Skeletal muscle cell (primary cell): ENCODE data around the gene GSDME.

Experiments used
- DNase-seq: peaks from one replicate; pipeline ENCODE4 v3.0.0-alpha.2; 2010; ENCODE audit warnings: low read depth
- H3K4me3 ChIP-seq: 2 replicates; pipeline ENCODE4 v1.5.1; 2011; ENCODE audit warnings: low read depth, mild to moderate bottlenecking, control low read depth, low read length, moderate library complexity

The GSDME gene

DNA sequence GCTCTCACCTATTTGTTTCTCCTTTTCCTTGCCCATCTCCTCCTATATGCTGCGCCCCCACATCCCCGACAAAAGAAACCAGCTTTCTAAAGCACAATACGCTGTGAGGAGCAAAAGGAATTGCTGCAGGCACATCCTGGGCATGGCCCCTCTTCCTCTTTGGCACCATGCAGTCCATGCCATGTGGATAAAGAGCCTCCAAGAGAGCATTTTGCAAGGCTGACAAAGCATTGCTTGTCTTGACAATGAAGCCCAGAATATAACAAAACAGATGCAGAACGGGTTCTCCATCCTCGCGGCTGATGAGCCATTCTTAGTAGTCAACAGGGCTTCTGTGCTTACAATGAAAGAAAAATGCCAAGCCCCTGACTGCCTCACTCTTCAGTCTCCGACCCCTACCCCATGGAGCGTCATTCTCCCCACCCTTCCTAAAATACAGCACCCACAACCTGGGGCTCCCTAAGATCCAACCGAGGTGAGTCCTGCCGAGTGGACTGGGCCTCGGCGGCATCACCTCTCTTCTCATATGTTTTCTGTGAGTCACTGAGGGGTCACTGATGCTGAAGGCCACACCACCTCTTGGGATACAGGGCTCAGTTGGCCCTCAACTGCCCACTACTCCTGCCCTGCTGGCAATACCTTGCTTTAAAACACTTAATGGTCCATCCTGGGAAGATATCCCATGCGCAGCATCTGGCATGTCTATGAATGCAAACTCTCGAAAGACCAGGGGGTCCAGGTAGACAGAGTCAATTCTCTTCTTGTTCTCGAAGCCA lies 47.5 kb downstream of the GSDME start:
- H3K4me3 ChIP-seq: no peak overlapping the region
- no peak for DNase-seq

DNA sequence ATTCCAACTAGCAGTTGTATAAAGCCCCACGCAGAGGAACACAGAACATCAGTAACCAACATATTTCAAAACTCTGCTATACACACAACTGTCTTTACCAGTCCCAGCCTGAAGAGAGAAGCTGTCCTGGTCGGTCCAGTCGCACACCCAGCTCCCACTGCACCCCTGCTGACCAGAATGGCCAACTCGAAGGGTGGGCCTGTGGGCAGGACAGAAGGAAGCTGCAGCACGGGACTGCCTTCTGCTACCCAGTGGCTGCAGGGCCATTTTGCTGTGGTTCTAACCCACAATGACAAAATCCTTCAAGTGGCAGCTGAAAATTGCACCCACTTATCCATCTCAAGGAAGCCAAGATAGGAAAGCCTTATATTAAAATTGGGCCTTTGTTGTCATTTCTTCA lies 48.2 kb downstream of the GSDME start:
- no peak overlapping the region for H3K4me3 ChIP-seq
- DNase-seq: no peak

DNA sequence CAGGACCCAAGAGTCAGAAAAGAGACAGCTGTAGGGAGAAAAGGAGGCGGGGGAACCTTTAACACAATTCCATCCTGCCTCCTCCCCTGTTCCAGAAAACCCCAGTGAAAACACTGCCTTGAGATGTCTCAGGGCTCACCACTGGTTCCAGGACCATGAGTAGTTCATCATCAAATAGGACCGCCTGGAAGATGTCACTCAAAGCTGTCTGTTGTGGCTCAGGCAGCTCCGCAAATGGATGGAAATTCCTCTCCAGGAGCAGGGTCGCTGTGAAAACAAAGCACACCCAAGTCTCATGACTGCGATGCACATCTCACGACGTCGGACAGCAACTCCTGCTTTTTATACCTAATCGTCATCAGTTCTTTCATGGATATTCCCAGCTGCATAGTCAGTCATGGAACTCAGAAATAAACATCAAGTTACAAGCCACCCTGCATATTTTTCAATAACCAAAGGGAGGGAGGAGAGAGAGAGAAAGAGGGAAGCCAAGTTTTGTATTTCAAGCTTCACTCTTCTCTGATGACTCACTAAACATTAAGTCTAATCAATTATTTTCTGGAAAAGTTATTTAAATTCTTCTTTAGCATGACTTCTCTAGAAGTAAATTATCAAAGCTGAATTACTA lies 49.2 kb downstream of the GSDME start:
- no peak overlapping the region for H3K4me3 ChIP-seq
- no peak for DNase-seq

DNA sequence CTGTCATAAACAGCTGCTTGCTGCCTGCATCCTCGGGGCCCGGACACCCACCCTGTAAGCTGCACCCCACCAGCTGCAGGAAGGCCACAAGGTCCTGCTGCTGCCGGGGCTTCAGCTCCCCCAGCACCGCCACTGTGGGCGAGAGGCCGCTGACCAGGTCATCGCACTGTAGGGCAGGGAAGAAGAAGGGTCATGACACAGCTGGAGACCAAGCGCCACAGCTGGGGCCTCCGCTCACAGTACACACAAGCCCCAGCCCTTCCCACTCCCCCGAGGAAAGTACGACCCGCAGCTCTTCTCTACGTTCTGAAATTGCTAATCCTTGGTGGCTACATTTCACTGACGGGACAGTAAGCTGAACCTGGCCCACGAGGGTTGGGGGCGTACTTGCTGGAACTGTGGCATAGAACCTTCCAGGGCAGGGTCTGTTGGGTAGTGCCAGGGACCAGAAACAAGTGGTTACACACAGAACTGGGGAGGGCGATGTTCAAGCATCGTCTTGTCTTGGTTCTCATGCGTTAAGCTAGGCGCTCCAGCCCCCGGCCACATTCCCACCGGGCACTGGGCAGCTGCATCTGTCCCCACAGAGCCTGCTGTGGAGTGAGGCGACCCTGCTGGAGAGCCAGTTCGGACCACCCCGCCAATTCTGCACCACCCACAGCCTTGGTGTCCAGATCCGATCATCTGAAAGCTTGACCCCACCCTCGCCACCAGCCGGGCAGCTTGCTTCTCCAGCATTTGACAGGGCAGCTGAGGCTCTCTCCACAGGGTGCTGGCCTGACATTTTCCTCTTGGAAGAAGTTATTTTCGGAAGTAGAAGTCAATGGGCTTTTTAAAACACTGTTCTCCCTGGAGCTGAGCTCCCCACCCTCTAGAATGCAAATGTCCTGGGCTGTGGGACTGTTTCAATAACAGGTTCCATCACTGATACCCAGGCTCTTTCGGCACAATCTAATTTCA lies 50.8 kb downstream of the GSDME start:
- H3K4me3 ChIP-seq: no peak overlapping the region
- no peak for DNase-seq

DNA sequence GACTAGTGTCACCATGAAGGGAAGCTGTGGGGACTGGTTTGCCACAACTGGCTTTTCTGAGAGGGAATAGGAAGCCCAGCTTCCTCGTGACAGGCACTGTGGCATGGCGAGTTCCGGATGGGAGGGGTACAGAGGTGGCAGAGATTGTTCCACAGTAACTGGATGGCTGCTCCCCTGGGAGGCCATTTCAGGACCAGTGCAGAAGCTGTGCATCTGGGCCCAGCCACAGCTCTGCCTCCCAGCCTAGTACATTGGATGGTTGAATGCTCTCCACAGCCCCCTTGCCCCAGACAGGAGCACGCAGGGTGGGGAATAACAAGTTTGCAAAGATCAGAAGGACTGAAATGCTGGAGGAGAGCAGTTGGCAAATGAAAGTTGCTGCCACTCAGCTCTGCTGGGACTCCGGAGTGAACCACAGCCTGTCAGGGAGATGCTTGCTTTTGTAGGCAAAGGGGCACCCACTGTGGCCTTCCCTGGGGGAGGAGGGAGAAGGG lies 51.8 kb downstream of the GSDME start:
- no peak for DNase-seq
- H3K4me3 ChIP-seq: no peak overlapping the region

DNA sequence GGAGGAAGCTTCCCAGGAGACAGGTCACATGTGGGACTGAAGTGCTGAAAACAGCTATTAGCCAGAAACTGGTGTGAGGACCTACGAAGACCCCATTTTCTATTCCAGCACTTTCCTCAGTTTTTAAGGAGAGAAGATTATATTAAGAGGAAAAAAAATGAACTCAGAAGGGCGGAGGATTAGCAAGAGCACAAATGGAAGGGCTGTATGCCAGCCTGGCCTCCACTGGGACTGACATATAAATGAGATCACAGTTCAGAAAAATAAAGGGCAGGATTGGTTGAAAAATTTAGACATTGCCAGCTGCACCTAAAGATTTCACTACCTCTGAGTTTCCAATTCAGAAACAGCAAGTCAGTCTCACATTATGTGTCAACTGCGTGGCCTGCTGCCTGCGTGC lies 53.0 kb downstream of the GSDME start:
- no peak for DNase-seq
- no peak overlapping the region for H3K4me3 ChIP-seq

DNA sequence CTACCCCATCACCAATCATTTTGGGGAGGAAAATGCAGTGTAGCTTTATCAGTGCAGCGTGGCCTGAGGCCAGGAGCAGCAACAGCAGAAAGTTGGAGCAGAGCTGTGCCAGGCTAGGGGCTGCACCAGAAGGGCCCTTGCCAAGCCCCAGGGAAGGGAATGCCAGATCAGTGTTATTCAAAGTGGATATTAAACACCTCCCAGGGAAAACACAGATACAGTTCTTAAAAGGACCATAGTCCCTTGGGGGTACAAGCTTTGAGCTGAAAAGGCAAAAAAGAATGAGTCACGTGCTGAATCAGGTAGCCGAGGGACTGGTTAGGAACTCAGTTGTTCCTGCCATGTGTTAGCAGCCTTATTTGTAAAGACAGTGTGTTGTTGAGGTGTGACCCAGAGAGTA lies 54.0 kb downstream of the GSDME start:
- no peak overlapping the region for H3K4me3 ChIP-seq
- peak; percentile 36 for DNase-seq

DNA sequence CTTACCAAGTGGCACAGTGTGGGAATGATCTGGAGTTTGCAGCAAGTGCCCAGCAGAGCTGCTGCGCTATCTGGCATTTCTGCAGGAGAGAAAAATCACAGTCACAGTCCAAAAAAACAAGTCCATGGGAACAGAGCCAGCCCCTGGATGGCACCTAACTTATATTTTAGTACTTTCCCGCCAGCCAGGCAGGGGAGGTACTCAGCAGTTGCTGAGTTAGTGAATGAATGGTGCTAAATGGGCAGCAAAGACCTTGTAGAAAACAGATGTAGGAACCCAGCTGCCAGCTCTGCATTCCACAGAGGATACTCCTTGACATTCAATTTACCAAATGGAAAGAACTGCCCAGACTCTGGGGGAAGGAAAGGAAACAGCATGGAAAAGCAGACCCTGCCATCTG lies 54.5 kb downstream of the GSDME start:
- H3K4me3 ChIP-seq: no peak overlapping the region
- DNase-seq: no peak

DNA sequence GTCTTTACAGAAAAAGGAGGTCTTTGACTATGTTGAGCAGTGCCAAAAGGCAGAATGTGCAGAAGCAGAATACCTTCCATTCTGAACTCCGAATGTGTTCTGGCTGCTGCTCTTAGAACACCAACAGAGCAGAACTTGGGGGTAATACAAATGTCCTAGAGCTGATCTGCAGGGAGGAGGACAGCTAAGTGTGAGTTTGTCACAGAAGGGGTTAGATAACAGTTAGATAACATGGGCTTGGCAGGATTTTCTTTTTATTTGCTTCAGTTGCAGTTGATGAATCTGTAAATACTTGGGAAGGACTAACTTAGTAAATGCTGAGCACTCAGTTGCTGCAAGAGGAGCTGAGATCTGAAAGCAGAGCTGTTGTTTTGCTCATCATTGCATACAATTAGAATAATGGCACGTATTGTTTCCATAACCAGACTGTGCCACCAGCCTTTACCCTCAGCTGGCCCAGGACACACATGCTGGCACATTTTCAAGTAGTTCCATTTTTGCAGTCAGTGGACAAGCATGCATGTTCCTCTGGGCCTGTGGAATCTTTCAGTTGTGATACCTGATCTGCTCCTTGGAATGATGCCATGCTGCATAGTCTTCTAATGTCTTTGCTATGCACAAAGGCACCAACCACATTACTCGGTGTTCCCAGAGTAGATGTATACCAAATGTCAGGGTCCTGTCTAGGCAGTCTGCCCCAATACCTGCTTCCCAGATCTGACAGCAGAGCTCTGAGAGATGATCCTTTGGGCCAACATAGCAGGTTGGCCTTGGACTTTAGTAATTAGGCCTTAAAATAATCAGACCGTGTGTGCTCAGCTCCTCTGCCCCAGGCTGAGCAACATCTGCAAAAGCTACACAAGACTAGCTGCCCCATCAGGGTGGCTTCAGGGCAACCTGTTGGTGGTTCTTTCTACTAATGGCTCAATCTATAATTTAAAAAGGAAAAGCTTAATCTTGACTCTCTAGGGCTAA lies 55.7 kb downstream of the GSDME start:
- no peak overlapping the region for H3K4me3 ChIP-seq
- DNase-seq: peak; percentile 92

DNA sequence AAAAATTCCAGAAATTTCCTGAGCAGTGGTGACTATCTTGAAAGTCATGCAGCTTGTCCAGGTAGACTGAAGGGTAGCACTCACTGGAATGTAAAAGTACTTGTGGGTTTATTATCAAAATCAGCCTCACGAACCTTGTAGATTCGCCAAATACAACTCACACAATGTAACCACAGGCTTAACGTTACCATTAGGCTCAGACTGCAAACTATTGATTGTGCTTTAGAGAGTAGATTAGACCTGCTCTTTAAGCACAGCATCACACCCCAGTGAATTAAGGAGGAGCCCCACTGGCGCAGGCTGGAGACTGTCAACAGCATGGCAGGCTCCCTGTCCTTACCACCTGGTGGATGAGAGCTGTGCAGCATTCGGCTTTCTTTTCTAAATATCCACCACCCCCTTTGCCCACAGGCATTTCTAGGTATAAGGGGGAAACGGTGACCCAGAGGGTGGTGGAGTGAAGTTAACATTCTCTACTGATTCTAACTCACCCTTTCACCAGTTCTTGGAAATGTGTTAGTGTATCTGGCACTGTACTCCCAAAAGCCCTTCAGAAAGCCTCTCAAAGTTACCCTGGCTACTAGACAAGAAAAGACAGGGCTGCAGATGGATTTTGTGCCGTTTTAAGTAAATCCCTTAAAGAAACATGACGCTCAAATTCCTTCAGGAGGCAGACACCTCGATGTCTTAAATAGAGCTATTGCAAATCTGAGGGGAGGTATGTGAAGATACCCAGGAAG lies 56.6 kb downstream of the GSDME start:
- H3K4me3 ChIP-seq: no peak overlapping the region
- DNase-seq: no peak

DNA sequence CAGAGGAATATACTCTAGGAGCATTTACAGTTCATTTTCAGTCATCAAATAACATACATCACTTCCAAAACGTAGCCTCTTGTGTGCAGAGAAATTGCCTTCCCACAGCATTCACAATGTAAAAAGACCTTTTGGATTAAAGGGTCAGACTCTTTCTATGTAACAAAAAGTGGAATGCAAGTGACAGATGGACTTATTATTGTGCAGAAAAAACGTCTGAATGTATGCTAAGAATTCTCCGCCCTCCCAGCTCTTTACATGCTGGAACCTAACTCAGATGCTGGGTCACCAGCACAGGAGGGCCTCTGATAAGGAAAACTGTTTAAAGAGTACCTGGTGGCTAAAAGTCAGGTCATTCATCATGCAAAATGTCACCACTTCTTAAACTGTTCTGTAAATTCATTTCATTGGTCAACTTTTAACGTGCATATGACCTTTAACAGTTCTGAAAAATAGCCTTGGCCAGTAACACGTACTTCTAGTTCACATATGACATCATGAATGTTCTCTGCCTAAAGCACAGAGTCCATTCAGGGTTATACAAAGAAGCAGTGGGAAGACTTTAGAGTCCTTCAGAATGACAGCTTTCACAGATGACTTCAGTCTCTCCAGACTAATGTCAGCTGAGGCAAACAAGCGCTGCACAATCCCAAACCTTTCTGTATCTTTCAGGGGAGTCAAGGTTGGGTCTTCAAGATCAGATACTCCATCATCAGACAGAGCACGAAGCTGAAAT lies 58.6 kb downstream of the GSDME start:
- H3K4me3 ChIP-seq: no peak overlapping the region
- DNase-seq: no peak

DNA sequence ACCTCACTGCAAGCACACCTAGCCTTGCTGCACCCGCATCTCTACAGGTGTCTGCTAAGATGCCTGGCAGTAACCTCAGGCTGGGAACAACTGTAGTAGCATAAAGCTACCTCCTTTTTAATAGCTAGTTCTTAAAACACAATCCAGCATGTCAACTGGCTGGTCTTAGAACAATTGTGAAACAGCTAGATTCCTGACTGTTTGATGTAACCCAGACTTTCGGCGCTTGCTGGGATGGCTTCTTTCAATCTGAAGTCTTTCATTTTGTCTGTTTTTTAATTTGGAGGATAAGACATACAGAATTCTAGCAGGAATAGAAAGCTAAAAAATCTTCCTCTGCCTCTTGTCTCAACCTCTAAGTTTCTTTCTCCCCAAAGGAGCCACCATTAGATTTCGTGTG lies 59.8 kb downstream of the GSDME start:
- DNase-seq: no peak
- H3K4me3 ChIP-seq: no peak overlapping the region

DNA sequence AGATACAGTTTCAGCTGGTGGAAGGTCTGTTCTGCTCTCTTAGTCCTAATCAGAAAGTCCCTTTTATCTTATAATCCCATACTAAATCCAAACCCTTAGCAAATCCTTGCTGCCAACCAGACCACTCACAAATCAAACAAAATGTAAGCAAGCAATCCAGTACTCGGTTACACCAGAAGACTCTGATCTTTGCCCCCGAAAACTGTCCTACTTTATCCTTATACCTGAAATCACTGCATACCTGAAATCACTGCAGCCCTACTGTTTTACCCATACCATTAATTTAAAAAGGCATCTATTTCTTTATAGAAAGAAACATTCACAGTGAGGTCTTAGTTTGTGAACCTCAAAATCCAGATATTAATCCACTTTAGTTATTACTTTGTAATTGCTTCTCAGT lies 64.7 kb downstream of the GSDME start:
- DNase-seq: no peak

DNA sequence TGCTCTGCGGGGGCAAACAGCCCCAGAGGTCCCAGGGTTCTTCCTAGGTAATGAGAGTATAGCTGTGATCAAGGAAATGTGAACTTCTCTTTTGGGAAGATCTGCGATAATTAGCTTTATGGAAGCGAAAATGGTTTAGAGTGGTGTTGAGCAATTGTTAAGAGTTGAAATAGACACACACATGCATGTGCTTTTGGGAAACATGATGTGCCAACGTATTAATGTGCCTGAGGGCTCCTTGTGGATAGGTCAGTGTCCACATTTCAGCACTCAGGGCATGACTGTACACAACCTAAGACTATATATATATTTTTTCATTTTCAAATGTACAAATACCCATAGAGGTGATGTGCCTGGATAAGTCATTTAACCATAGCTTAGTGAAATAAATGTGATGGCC lies 67.0 kb downstream of the GSDME start:
- H3K4me3 ChIP-seq: no peak overlapping the region
- no peak for DNase-seq

More for the DNA sequence above, 64.7 kb downstream of the GSDME start:
- no peak overlapping the region for H3K4me3 ChIP-seq

DNA sequence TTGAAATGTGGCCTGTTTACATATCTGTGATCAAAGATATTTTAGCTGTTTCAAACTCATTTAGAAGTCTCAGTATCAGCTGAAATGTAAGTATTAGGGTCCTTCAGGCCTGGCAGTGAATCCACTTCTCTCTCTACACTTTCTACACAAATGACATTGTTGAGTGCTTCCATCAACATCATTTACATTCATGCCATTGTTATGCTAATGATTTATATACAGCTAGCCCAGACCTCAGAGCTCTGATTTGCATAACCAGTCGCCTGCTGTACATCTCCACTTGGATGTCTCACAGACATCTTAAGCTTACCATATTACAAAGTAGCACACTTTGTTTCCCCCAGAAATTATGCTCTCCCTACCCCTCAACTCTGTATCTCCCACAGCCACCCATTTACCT lies 71.6 kb downstream of the GSDME start:
- no peak for DNase-seq
- H3K4me3 ChIP-seq: no peak overlapping the region

DNA sequence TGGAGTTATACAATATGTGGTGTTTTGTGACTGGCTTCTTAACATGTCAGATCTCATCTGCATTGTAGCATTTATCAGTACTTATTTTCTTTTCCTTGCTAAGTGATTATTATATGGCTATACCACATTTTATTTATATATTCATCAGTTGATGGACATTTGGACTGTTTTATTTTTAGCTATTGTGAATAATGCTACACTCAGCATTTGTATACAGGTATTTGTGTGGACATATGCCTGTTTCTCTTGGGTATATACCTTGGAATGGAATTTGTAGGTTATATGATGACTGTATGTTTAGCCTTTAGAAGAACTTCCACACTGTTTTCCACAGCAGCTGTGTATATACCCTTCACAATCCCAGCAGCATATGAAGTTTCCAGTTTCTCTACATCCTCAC lies 86.5 kb downstream of the GSDME start:
- DNase-seq: no peak
- H3K4me3 ChIP-seq: no peak overlapping the region

DNA sequence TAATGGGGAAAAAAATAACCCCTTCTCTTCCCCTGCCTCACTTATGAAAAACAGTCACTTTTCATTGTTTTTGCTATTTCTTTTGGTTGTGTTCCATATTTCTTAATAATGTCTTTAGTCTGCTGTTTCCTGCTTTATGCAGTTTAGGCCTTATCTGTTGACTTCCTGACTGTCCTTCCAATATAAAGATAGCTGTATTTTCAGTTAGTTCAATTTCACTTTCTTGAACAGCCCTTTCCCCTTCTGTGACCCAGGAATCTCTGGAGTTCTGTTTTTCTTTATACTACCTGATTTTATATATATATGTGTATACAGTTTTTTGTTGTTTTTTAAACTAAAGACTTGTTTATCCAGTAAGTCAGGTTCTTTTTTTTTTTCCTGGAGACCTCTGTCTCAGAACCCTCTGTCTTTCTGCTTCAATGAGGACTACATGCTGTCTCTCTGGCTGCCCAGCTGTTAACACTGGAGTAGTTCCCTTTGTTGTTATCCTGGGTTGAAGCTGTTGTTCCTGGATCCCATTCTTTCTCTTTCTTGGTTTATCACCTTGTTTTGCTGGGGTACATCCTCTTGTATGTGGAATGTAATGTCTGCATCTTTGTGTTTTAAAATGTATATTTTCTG lies 87.2 kb downstream of the GSDME start:
- no peak overlapping the region for H3K4me3 ChIP-seq
- DNase-seq: no peak
